ENCODE results near the gene EFNA5.

Gene EFNA5

DNA sequence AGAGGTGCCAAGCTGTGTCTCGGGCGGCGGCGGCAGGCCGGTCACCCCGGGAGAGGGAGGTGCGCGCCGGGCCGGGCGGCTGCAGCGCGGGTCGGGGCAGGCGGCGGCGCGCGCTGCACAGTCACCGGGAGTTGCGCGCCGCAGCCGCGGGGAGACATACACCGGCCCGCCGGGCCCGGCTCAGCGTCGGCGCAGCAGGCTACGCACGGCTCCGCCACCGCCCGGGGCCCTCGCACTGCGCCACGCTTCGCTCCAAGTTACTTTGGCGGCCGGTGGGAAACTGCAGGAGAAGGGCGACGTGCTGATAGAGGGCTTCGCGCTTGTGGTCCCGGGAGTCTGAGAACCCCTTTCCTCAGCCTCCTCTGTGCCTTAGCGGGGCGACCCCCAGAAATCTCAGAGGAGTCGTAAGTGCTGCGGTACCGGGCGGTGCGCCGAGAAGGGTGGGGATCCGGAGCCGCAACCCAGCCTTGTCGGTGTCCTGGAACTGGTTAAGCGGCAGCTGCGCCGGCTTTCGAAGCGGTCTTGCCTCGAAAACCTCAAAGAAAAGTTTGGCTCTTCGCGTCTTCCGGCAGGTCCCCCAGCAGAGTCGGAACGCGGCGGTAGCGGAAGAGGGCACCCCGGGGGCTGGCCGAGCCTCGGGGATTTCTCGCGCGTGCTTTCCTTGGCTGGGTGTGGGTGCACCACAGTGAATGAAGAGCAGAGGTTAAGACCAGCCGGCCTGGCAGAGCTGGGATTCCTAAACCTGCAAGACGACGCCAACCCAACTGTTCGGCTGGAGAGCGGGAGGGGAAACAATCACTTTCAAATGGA, at the start of gene EFNA5:
Gene EFNA5 (minus strand): TSS at position 6 of the 810 bp plus-strand sequence.
- no peak for DNase-seq

DNA sequence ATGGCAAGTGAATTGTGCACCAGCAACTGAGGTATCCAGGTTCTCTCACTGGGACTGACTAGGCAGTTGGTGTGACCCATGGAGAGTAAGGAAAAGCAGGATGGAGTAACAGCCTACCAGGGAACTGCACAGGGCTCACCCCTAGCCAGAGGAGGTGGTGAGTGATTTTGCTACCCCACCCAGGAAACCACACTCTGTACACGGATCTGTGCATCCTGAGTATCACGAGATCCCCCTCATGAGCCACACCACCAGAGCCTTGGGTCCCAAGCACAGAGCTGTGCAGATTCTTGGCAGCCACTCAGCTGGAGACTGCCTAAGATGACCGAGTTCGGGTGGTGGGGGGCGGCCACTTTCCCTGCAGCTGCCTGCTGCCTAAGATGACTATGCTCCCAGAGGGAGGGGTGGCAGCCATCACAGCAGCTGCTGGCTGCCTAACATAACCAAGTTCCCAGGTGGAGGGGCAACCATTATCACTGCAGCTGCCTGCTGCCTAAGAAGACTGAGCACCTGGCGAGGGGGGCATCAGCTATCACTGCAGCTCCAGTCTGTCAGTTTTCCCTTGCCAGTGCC, 48.4 kb upstream of the EFNA5 start:
- DNase-seq, result no peak

DNA sequence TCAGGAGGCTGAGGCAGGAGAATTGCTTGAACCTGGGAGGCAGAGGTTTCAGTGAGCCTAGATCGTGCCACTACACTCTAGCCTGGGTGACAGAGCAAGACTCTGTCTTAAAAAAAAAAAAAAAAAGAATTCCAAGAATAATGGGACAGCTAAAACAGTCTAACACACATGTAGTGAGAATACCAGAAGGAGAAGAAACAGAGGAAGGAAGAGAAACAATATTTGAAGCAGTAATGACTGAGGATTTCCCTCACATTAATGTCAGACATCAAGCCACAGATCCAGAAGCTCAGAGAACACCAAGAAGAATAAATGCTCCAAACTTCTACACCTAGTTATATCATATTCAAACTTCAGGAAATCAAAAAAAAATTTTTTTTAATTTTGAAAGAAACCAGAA, 47.1 kb upstream of the EFNA5 start:
- no peak for DNase-seq

DNA sequence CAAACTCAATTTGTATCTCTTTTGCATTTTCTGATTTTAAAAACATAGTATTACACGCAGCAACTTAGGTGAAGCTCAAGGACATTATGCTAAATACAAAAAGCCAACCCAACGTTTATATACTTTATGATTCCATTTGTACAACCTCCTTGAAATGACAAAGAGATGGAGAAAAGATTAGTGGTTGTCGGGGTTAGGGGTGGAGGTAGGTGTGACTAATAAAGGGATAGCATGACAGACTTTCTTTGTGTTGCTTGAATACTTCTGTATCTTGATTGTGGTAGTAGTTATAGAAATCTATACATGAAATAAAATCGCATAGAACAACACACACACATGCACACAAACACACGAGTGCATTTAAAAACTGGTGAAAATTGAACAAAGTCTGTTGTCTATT, 42.5 kb upstream of the EFNA5 start:
- DNase-seq, result no peak

DNA sequence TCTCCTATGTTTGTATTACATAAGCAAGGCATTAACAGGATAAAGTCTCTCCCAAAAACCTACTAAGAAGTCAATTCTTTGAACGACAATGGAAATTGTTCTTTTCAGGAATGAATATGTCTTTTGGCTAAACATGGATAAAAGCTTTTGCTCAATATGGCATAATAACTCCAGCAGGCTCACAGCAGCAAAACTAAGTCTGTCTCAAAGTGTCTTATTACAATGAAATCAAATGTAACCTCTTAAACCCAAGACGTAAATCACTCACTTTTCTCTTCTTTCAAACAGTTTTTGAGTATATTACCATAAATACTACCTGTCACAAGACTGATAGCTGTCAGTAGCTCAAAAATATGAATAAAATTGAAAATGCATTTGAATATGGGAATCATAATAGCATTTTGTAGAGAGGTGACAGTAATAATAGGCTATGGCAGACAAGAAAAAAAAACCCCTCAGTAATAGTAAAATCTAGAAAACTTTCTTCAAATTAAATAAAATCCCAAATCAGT, 41.7 kb upstream of the EFNA5 start:
- no peak for DNase-seq

DNA sequence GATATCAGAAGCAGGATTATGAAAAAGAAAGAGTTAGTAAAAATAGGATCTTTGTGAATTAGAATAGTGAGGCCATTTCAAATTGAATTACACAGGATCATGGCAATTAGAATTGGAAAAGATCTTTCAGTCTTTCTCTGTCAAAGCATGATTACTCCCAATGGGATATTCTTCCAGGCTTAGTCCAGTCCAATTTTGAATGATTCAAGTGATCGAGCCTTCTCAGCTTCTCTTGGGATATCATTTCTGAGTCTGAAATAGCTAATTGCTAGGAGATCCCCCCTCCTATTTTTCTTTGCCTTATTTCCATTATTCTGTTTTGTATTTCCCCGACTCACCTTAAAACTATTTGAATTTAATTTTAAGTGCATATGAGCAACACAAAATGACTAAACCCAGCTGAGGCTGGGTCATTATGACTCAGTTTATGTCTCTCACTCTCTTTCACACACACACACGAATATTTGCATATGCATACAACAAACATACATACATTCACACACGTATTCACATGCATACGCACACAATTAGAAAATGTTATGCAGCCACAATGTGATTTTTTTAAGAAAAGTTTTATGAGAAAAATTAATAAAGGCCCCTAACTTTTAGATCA, 34.8 kb upstream of the EFNA5 start:
- DNase-seq, result no peak

DNA sequence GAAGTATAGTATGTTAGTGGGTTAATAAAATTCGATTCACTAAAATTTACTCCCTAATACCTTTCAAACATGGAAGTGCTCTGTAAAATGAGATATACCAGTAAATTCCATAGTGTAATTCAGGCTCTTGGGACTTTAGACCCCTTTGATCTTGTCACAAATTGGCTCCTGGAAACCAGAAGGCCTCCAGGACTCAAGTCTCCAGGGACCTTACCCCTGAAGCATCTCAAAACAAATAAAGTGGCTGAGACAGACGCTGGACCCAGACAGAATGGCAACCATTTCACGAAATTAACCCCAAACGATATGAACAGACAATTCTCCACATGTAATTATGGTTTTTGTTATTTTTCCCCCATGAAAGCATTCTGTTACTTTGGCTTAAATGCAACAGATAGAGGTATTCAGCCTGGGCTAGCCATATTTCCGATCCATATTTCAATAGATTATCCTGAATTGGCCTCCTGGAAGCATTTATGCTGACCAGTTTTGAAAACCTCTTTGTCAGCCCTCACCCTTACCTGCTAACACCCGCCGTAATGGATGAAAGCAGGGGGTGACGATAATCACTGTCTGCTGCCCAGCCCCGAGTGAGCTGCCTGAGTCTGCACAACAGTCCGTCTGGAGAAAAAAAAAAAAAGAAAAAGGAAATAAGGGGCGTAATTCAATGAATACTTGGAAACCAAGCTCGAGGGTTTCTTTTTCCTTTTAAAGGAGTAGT, 34.1 kb upstream of the EFNA5 start:
- no peak for DNase-seq

DNA sequence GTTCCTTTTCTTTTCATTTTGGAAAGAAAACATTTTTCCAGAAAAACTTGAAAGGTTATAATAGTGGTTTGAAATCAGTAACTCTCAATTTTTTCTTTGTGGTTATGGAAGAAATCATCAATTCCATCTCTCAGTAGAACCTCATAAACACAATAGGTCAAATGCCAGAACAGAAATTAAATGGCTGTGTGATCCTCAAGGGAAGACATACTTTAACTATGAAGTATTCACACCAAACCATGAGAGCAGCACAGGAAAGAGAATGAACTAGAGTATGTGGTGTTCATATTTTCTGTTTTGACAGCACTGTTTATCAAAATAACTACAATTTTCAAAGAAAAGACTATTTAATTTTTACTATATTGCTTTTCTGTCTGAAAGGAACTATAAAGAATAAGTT, 29.7 kb upstream of the EFNA5 start:
- DNase-seq, result no peak

DNA sequence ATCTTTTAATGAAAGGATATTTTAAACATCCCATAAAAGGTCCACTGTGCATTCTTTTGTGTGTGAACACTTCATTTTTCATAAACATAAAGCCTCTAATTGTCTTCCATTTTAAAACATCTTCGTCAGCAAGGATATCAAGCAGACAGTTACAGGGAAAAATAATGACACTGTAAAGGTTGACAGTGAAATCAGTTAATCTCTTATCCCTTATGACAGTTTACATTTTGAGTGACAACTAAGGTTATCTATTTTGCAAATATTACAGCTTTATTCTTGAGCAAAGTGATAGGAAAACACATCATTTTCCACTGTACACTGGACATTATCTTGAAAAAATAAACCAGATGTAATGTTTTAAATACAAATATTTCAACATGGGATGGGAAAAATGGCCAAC, 28.7 kb upstream of the EFNA5 start:
- no peak for DNase-seq

DNA sequence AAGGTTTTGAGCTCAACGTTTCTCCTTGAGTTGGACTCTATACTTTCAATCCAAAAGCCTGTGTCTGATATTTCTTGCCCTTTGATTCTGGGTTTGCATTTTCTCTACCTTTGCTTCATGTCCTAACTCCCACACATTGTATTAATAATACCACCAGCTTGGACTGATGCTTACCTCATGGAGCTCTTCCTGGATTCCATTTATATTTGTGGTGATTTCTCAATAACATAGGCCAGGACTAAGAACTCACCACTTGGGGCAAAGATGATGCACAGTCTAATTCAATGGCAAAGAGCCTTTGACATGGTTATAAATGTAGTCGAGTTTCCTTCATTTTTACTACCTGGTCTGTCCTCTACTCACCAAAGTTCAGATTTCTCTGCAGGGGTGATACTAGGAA, 27.5 kb upstream of the EFNA5 start:
- no peak for DNase-seq

DNA sequence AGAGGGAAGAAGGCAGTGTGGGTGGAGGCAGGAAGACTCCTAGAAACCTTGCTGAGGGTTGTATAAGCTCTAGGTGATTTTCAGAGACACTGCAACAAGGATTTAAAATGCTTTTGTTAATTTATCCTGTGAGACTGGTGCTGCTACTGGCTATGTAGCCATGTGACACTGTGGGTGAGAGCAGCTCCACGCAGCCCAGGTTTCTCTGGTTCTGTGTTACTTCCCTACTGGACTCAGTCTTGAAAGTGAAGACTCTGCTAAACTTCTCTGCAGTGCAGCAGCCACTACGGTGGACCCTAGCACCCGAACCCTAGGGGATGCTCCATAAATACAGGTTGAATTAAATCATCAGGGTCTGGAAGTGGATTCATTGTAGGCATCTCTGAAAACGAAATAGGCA, 25.8 kb upstream of the EFNA5 start:
- no peak for DNase-seq

DNA sequence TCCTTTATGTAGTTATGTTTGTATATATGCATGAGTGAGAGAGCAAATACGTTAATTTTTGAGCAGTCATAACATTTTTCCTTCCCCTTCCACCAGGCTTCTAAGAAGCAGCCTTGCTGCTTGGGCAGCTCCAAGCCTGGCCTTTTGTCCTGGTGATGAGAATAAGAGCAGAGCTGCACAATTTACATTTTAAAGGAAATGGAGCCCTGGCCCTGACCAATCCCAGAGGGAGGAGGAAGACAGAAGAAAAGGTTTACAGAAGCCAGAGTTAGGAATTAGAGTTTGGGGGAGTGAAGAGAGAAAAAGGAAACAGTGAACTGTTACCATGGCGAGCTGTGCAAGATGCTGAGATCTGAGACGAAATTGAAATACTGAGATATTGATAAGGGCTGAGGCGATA, 25.3 kb upstream of the EFNA5 start:
- no peak for DNase-seq

DNA sequence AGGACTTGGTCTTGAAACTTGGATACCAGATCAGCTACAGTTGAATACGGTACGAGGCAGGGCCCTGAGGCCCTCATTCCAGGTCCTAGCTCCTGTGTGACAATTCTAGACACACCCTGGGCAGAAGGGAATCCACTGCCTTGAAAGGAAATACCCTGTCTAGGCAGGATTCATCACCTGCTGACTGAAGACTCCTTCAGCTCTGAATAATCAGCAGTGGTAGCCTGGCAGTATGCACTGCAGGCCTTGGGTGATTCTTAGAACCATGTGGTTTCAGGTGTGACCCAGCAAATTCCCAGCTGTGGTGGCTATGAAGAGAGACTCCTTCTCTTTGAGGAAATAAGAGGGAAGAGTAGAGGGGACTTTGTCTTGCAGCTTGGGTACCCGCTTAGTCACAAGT, 17.2 kb upstream of the EFNA5 start:
- no peak for DNase-seq

DNA sequence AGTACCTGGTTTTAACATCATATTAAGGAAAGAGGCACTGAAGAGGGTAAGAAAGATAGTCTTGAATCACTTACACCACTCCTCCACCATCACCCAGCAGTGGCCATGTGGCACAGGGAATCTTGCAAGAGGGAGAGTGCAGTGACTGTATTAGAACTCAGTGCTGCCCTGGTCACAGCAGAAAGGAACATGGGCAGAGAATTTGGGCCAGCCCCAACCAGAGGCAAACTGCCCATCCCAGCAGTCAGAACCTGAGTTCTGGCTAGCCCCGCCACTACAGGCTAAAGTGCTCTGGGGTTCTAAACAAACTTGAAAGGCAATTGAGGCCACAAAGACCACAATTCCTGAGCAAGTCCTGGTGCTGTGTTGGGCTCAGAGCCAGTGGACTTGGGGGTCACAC, 16.7 kb upstream of the EFNA5 start:
- no peak for DNase-seq

DNA sequence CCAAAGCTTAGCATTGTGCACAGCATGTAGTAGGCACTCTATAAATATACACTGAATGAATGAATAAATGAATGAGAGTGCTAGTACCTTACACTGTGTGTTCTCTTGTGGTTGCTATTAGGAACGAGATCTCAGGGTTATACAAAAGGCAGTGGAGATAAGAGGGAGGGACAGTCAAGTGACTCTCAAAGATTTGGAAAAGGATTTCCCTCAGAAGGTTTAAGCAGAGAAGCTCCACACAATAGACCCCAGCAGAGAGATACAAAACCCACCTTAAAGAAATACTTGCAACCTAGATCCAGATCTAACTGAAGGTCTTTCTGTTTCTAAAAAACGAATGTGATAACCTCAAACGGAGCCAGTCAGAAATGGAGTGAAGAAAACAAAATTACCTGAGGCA, 11.8 kb upstream of the EFNA5 start:
- DNase-seq, result no peak

DNA sequence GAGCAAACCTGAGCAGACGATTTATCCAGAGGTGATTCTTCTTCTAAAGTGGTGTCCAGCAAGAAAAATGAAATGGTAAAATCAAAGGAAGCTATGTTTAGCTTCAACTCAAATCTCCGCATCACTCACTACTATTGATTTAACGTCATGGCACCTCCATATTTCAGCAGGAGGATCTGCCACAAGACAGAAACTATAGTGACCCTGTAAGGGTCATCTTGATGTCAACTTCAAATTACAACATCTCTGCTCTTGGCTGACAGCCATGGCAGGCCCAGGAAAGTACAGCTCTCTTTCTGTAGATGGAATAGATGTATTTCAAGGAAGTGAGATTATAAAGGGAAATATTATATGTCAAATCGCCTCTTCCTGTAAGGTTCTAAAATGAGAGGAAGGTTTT, 10.1 kb upstream of the EFNA5 start:
- DNase-seq, result no peak

DNA sequence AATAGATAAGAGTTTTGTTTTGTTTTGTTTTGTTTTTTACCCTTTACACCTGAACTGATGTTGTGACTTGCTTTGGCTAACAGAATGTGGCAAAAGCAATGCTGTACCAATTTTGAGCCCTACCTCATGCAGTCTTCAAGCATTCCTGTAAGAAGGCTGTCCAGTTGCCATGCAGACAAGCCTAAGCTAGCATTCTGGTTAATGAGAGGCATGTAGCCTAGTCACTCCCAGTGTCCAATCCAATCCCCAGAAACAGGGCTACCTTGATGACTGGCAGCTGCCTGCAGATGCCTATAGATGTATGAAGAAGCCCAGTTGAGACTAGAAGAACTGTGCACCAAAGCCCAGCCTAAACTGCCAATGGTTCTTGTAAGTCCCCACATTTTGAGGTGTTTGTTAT, 9.4 kb upstream of the EFNA5 start:
- DNase-seq, result no peak

DNA sequence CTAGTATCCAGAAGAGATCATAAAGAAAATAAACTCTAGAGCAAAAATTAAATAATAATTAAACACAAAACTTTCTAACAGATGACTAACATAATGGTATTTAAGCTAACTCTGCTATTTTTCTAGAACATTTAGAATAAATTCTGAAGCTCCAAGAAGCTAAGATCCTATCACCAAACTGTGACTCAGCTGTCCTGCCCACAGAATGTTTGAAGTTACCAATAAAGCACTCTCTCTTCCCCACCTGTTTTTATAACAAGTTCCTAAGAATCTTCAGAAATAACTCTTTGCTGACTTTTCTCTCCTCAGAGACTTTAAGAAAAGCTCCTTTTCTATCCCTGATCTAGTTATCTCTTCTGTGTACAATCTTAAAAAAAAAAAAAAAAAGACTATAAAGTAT, 6.0 kb upstream of the EFNA5 start:
- DNase-seq, result no peak

DNA sequence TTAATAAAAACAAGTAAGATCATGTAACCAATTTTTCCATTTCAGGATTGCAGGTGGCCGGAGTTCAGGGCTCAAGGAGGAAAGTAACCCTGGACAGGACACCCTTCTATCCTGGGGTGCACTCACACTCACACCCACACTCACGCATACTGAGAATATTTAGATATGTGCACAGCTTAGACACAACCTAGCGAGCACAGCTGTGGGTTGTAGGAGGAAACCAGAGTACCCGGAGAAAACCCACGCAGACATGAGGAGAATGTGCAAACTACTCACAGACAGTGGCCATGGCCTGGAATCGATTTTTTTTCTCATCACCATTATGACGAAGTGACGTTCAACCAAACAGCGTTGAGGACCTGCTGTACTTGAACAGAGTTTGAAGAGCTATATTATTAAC, 4.5 kb upstream of the EFNA5 start:
- no peak for DNase-seq

DNA sequence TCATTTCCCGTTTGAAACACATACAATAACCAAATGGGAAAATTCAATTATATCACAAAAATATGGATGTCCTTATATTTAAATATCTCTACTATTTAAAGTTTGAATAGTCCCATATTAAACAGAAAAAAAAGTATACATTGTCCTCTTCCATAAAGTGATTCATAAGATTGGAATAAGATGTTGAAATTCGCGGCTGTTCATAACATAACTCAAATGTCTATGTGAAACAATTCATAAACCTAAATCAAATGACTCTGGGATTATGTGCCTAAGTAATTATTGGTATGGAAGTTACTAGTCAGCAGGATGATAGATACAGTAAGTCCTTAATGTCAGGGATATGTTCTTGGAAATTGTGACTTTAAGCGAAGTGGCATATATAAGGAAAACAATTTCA, 3.9 kb upstream of the EFNA5 start:
- DNase-seq, result no peak

DNA sequence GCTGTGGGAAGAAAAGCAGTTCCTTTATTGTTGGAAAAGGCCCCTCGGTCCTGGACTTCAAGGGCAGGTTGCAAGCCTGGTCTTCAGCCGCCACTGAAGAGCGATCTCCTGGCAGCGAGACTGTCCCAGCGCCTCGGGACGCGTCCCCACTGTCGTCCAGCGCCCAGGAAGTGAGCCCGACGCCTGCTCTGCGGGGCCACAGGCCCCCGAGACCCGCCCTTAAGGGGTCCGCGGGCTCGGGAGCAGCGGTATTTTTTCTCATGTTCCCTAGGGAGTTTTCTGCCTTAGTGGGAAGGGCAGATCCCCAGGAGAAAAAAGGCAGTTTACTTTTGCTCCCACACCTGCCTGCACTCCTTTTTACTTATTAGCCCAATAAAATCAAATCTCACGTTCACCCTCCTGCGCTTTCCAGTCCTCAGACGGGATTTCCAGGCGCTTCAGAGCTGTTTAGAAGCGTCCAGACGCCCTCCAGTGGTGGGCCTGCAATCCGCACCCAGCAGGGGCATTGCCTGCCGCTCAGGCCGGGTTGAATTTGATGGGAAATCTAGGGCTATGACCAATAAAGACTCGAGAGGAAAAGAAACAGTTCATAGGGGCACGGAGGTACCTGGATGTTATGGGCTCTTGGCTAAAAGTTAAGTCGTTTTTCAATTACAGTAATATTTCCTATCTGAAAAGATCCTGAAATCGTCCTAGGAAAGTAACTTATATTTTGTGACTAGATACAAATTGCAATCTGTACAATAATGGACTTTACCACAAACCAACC, 2.8 kb upstream of the EFNA5 start:
- DNase-seq, result peak; percentile 70 to 71

DNA sequence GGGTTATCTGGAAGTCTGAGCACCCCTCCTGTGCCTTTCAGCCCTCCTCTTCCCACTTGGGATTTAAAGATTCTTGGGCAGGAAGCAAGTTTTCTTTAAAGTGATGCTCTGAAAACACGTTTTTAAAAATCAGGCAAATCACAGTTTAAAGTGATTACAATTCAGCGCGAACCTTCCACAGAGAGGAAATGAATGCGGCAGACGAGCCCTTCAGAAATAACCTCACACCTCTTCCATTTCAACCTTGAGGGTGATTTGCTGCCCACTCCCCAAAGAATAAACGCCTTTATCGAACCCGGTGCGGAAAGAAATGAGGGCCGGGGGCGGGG, 2.3 kb upstream of the EFNA5 start:
- peak; percentile 26 to 32 for DNase-seq

Data from hippocampal formation (tissue), 2 donors.